Right atrium auricular region (tissue), 2 donors: Measurements from ENCODE around the gene YY2. TPM values are rescaled to one million over a fixed set of nuclear protein-coding genes. Genes with fewer than 3 reads are reported as not detected.

ENCODE experiments used
- DNase-seq: peaks from one replicate; pipeline ENCODE4 v3.0.0-alpha.2; 2019; ENCODE audit warnings: low spot score
- H3K27ac ChIP-seq, 2 donors: fragments of 200-600 bp; sonication (generic); 1 replicate in 1 of 2; 2 replicates in 1 of 2; pipeline ENCODE4 v1.5.1; 2016 to 2019
- H3K27me3 ChIP-seq, 2 donors: fragments of 200-600 bp; sonication (generic); one replicate each; pipeline versions ENCODE4 v1.5.1 to v1.6.0; 2017 to 2019
- H3K36me3 ChIP-seq: fragments of 200-600 bp; sonication (generic); one replicate; pipeline ENCODE4 v1.5.1; 2016
- H3K4me1 ChIP-seq, 2 donors: fragments of 200-600 bp; sonication (generic); one replicate each; pipeline versions ENCODE4 v1.5.1 to v1.6.0; 2017 to 2019
- H3K4me3 ChIP-seq, 2 donors: fragments of 200-600 bp; sonication (generic); 1 replicate in 1 of 2; 2 replicates in 1 of 2; pipeline ENCODE4 v1.5.1; 2017 to 2019; ENCODE audit warnings: mild to moderate bottlenecking in 1 of 2, moderate library complexity in 1 of 2
- H3K9me3 ChIP-seq, 2 donors: fragments of 200-600 bp; sonication (generic); one replicate each; pipeline ENCODE4 v1.5.1; 2019
- CTCF ChIP-seq, 2 donors: fragments of 200-600 bp; sonication (generic); IDR thresholded peaks; one replicate each; pipeline ENCODE4 v1.5.1; 2019; ENCODE audit warnings: antibody characterized with exemption in 2 of 2
- total RNA-seq, 2 donors: library from RNA; depleted of rRNA; stranded (reverse); fragments of >200 nt; gene quantifications; one replicate each; pipeline ENCODE4 v1.1.0, GENCODE V29; 2016

Gene YY2
- total RNA-seq, 2 donors from 2014 or later, result 0.63 to 0.98 TPM

GRCh38 chrX:21839334-21840192, 16.2 kb upstream of the YY2 start, which contains the start of gene MBTPS2:
Gene MBTPS2, plus strand, starts transcription at chrX:21839617. Its CDS starts 118 bp downstream, at chrX:21839735.
- H3K9me3 ChIP-seq, result no peaks in the 10 kb centered on the region
- DNase-seq, result peak; percentile 82
- H3K36me3 ChIP-seq, result no peaks in the 10 kb centered on the region
- H3K27me3 ChIP-seq, result no peaks in the 10 kb centered on the region
- H3K4me1 ChIP-seq, result peaks cover 0 to 9% of the 10 kb centered on the region in 2 donors
- TF ChIP-seq CTCF (IDR thresholded peaks at IDR 0.05), result no peak
- peak within 1 kb of the TSS; percentile 76 for H3K27ac ChIP-seq
- H3K4me3 ChIP-seq, result peak within 1 kb of the TSS; percentile 56 to 64

GRCh38 chrX:21840193-21840545, 15.6 kb upstream of the YY2 start:
- no peak for DNase-seq
- Histone ChIP-seq H3K27ac (peak overlapping the region; percentile 76), H3K9me3 (no peaks in the 10 kb centered on the region), H3K4me1 (peaks cover 0 to 9% of the 10 kb centered on the region in 2 donors), H3K36me3 (no peaks in the 10 kb centered on the region), H3K4me3 (peak overlapping the region; percentile 56 to 64), H3K27me3 (no peaks in the 10 kb centered on the region)
- no peak for TF ChIP-seq CTCF (IDR thresholded peaks at IDR 0.05)

DNA sequence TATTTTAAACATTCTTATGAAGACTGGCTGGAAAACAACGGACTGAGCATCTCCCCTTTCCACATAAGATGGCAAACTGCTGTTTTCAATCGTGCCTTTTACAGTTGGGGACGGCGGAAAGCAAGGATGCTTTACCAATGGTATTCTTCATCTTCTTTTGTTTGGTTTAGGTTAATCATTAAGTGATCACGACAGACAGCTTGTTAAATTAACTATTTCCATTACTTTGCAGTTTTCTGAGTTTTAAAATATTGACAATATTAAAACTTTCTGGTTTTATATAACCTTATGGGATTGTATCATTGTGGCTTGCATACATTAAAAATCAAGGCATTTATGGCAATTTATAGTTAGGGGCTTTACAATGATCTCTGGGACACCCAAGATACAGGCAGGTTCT, 12.6 kb upstream of the YY2 start:
- no peak for DNase-seq
- H3K36me3 ChIP-seq, result no peaks in the 10 kb centered on the region
- H3K27ac ChIP-seq, result no peak overlapping the region
- H3K4me3 ChIP-seq, result no peak overlapping the region
- TF ChIP-seq CTCF (IDR thresholded peaks at IDR 0.05), result no peak
- no peaks in the 10 kb centered on the region for H3K9me3 ChIP-seq
- no peaks in the 10 kb centered on the region for H3K27me3 ChIP-seq
- H3K4me1 ChIP-seq, result peaks cover 0 to 9% of the 10 kb centered on the region in 2 donors

DNA sequence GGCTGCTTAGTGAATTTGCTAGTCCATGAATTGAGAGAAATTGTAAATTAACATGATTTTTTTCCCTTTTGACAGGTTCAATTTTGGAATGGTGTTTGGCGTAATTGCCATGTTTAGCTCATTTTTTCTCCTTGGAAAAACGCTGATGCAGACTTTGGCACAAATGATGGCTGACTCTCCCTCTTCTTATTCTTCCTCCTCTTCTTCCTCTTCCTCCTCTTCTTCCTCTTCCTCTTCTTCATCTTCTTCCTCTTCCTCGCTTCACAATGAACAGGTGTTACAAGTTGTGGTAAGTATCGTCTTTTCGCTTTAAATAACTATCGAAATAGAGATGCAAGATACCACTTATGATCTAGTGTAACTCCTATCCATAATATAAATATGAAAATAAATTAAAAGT, 10.7 kb upstream of the YY2 start:
- Histone ChIP-seq H3K4me3 (no peak overlapping the region), H3K36me3 (no peaks in the 10 kb centered on the region), H3K9me3 (no peaks in the 10 kb centered on the region), H3K27ac (no peak overlapping the region), H3K27me3 (no peaks in the 10 kb centered on the region), H3K4me1 (peaks cover 0 to 8% of the 10 kb centered on the region in 2 donors)
- no peak for DNase-seq
- no peak for TF ChIP-seq CTCF (IDR thresholded peaks at IDR 0.05)

- H3K9me3 ChIP-seq, result no peaks in the 10 kb centered on the region
- no peaks in the 10 kb centered on the region for H3K36me3 ChIP-seq
- H3K27me3 ChIP-seq, result no peaks in the 10 kb centered on the region
- no peak for DNase-seq
- no peaks in the 10 kb centered on the region for H3K4me1 ChIP-seq
- no peak overlapping the region for H3K27ac ChIP-seq
- H3K4me3 ChIP-seq, result no peak overlapping the region
- no peak for TF ChIP-seq CTCF (IDR thresholded peaks at IDR 0.05)
Observed at GRCh38 chrX:21847342-21847741, 8.4 kb upstream of the YY2 start.
